DOHH2 (cell line): Measurements from ENCODE around the gene PTPRT.
A peak's percentile ranks its signal among the peaks of the same experiment; 100 is the strongest.

Experiments
- EZH2phosphoT487 ChIP-seq: fragments of 200-600 bp; sonication (generic); IDR thresholded peaks from 2 replicates; pipeline ENCODE4 v1.6.1; 2017; ENCODE audit warnings: borderline replicate concordance, mild to moderate bottlenecking, antibody characterized with exemption, low read length, moderate library complexity, mixed read lengths
- TF ChIP-seq, protein P1 (sequence below): fragments of 200-600 bp; sonication (generic); IDR thresholded peaks from one replicate; pipeline ENCODE4 v1.5.1; 2014; ENCODE audit warnings: antibody characterized with exemption, mild to moderate bottlenecking, low read depth, low read length; ENCODE audit not compliant: poor library complexity, severe bottlenecking

DNA sequence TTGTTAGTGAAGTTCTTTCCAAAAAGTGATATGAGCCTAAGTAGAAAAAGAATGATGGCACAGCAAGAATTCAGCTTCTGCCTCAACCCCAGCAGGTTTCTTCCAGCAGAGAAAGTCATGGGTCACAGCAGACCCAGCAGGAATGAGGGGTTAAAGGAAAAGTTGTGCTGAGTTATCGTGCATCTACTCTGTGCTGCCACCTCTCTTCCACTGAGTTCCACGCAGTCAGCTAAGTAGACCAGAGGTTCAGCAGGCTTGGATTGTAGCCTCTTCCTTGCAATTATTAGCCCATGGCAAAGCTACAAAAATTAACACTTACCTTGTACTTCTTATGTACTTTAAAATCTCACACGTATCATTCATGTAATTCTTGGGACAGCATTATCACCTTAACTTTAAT is 510.8 kb downstream of the PTPRT start:
- TF ChIP-seq, protein P1, sequence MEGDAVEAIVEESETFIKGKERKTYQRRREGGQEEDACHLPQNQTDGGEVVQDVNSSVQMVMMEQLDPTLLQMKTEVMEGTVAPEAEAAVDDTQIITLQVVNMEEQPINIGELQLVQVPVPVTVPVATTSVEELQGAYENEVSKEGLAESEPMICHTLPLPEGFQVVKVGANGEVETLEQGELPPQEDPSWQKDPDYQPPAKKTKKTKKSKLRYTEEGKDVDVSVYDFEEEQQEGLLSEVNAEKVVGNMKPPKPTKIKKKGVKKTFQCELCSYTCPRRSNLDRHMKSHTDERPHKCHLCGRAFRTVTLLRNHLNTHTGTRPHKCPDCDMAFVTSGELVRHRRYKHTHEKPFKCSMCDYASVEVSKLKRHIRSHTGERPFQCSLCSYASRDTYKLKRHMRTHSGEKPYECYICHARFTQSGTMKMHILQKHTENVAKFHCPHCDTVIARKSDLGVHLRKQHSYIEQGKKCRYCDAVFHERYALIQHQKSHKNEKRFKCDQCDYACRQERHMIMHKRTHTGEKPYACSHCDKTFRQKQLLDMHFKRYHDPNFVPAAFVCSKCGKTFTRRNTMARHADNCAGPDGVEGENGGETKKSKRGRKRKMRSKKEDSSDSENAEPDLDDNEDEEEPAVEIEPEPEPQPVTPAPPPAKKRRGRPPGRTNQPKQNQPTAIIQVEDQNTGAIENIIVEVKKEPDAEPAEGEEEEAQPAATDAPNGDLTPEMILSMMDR, result peak; percentile 31
- no peak for TF ChIP-seq EZH2phosphoT487
